B cell (primary cell): Measurements from ENCODE around the gene ADGRD2. TPM values are rescaled to one million over a fixed set of nuclear protein-coding genes. Genes with fewer than 3 reads are reported as not detected.

Experiments used
- ATAC-seq: fragments of 200-7000 bp; cut with Tn5 transposase; one replicate; pipeline ENCODE4 v1.10.0; 2021; ENCODE audit warnings: low read depth, mild to moderate bottlenecking, moderate number of reproducible peaks, moderate library complexity
- CTCF ChIA-PET: fragments of 350-600 bp; sonication (Branson Sonifier 250); formaldehyde crosslinking; loops from one replicate; lab custom pipeline; 2021; ENCODE audit warnings: antibody characterized with exemption, inconsistent platforms; lab: Charles Lee
- POLR2A ChIA-PET: fragments of 350-600 bp; sonication (Branson Sonifier 250); formaldehyde crosslinking; loops from one replicate; lab custom pipeline; 2021; ENCODE audit warnings: antibody characterized with exemption; lab: Charles Lee
- DNase-seq: peaks from one replicate; pipeline ENCODE4 v3.0.0; 2013
- H2AFZ ChIP-seq: 2 replicates; pipeline ENCODE4 v1.6.1; 2012; ENCODE audit warnings: mild to moderate bottlenecking, low read depth, low read length; ENCODE audit not compliant: insufficient read depth, poor library complexity, severe bottlenecking
- H3K27ac ChIP-seq, 2 donors: 1 replicate in 1 of 2; 2 replicates in 1 of 2; pipeline ENCODE4 v1.5.1; 2012 to 2013; ENCODE audit warnings: low read length in 2 of 2, mild to moderate bottlenecking in 2 of 2, moderate library complexity in 1 of 2
- H3K27me3 ChIP-seq, 4 experiments: fragments of 200-600 bp in 1 of 4; sonication (generic) in 1 of 4; replicated peaks in 1 of 4; 1 replicate in 2 of 4; 2 replicates in 2 of 4; pipeline versions ENCODE4 v1.6.1 to v1.7.0; 2013 to 2016; ENCODE audit warnings: low read length in 3 of 4, mild to moderate bottlenecking in 2 of 4, mixed read lengths in 1 of 4, moderate library complexity in 1 of 4; ENCODE audit not compliant: insufficient read depth in 4 of 4, control insufficient read depth in 3 of 4; ENCODE audit errors: control extremely low read depth in 1 of 4
- H3K36me3 ChIP-seq, 2 experiments: replicated peaks in 1 of 2; 1 replicate in 1 of 2; 2 replicates in 1 of 2; pipeline versions ENCODE4 v1.6.1 to v1.7.1; 2013; ENCODE audit warnings: low read length in 1 of 2; ENCODE audit not compliant: insufficient read depth in 2 of 2, control insufficient read depth in 1 of 2; ENCODE audit errors: control extremely low read depth in 1 of 2, extremely low read depth in 1 of 2
- H3K4me1 ChIP-seq, 2 donors: fragments of 200-600 bp in 1 of 2; sonication (generic) in 1 of 2; 1 replicate in 1 of 2; 2 replicates in 1 of 2; pipeline versions ENCODE4 v1.5.1 to v1.6.1; 2013 to 2017; ENCODE audit warnings: low read length in 2 of 2; ENCODE audit not compliant: control insufficient read depth in 2 of 2, insufficient read depth in 2 of 2
- H3K4me2 ChIP-seq: replicated peaks from 2 replicates; pipeline ENCODE3; 2012; ENCODE audit warnings: mild to moderate bottlenecking, low read depth, low read length; ENCODE audit not compliant: poor library complexity, severe bottlenecking
- H3K4me3 ChIP-seq, 5 experiments: fragments of 200-600 bp in 1 of 5; sonication (generic) in 1 of 5; 1 replicate in 3 of 5; 2 replicates in 2 of 5; pipeline versions ENCODE4 v1.5.1 to v1.7.0; 2011 to 2016; ENCODE audit warnings: low read length in 4 of 5, mild to moderate bottlenecking in 4 of 5, low read depth in 2 of 5, control low read depth in 1 of 5, moderate library complexity in 1 of 5; ENCODE audit not compliant: insufficient read depth in 1 of 5; ENCODE audit errors: control extremely low read depth in 1 of 5, extremely low read depth in 1 of 5
- H3K79me2 ChIP-seq: fragments of 200-600 bp; sonication (generic); one replicate; pipeline ENCODE4 v1.6.0; 2016; ENCODE audit warnings: low read length; ENCODE audit not compliant: control insufficient read depth, insufficient read depth
- H3K9ac ChIP-seq: fragments of 200-600 bp; sonication (generic); 2 replicates; pipeline ENCODE4 v1.6.1; 2017; ENCODE audit warnings: mild to moderate bottlenecking, low read length, moderate library complexity
- H3K9me3 ChIP-seq, 3 donors: one replicate each; pipeline versions ENCODE4 v1.6.1 to v1.7.1; 2013; ENCODE audit warnings: low read length in 2 of 3; ENCODE audit not compliant: control insufficient read depth in 2 of 3, insufficient read depth in 1 of 3; ENCODE audit errors: control extremely low read depth in 1 of 3
- H4K20me1 ChIP-seq: 2 replicates; pipeline ENCODE4 v1.6.0; 2012; ENCODE audit warnings: mild to moderate bottlenecking, low read length; ENCODE audit not compliant: insufficient read depth, control insufficient read depth, poor library complexity, severe bottlenecking
- H3K27ac Mint-ChIP-seq: one replicate; pipeline ENCODE4 v1.8.0; 2021; ENCODE audit warnings: mixed read lengths
- H3K27me3 Mint-ChIP-seq: one replicate; pipeline ENCODE4 v1.8.0; 2021; ENCODE audit warnings: mixed read lengths
- H3K4me1 Mint-ChIP-seq: one replicate; pipeline ENCODE4 v1.8.0; 2021; ENCODE audit warnings: mixed read lengths
- H3K4me3 Mint-ChIP-seq: one replicate; pipeline ENCODE4 v1.8.0; 2021; ENCODE audit warnings: mixed read lengths
- H3K9me3 Mint-ChIP-seq: one replicate; pipeline ENCODE4 v1.8.0; 2022; ENCODE audit warnings: mixed read lengths; ENCODE audit not compliant: insufficient read depth
- CTCF ChIP-seq: fragments of 200-600 bp; IDR thresholded peaks from one replicate; pipeline ENCODE4 v1.8.0; 2022; ENCODE audit warnings: antibody characterized with exemption, mild to moderate bottlenecking
- EZH2 ChIP-seq: IDR thresholded peaks from 2 replicates; pipeline ENCODE4 v1.6.1; 2012; ENCODE audit warnings: borderline replicate concordance, low read depth, mild to moderate bottlenecking, moderate library complexity, low read length; ENCODE audit not compliant: insufficient read depth, poor library complexity, severe bottlenecking
- WGBS: methylation state at CpG from one replicate; pipeline ENCODE4 v1.1.5; 2013; ENCODE audit warnings: missing lambda C conversion rate; ENCODE audit not compliant: insufficient coverage; 5-methylcytosine and 5-hydroxymethylcytosine counted together
- intact Hi-C: fragments of 100-400 bp; cut with micrococcal nuclease; formaldehyde crosslinking; loops from one replicate; pipeline ENCODE4 v1.10.0; 2022
- polyA plus RNA-seq: library from polyadenylated mRNA; depleted of rRNA; stranded (reverse); fragments of >200 nt; gene quantifications from 2 replicates; pipeline ENCODE4 v1.2.3, GENCODE V29; 2012
- total RNA-seq, 2 donors: library from RNA; stranded (reverse); fragments of 120-200 nt in 1 of 2; gene quantifications; 1 replicate in 1 of 2; 2 replicates in 1 of 2; pipeline versions ENCODE4 v1.2.3 to v1.2.4, GENCODE V29; 2013 to 2022

Gene ADGRD2
- total and polyA plus RNA-seq, 2 donors (not counting 1 experiment from before 2014, with no cell fraction given), result not detected

- Histone ChIP-seq H3K27ac (no peak overlapping the region), H4K20me1 (no peaks in the 10 kb centered on the region), H3K36me3 (no peaks in the 10 kb centered on the region), H2AFZ (no peak overlapping the region), H3K79me2 (no peaks in the 10 kb centered on the region), H3K4me2 (no peak overlapping the region), H3K4me3 (no peak overlapping the region), H3K9me3 (peaks cover 0 to 23% (median 7%) of the 10 kb centered on the region in 3 donors), H3K27me3 (peaks cover 0 to 10% (median 0%) of the 10 kb centered on the region in 4 experiments), H3K4me1 (no peaks in the 10 kb centered on the region), H3K9ac (no peak overlapping the region)
- 94% methylated on average over 9 of the region's 9 CpGs for WGBS
- ATAC-seq, result no peak
- CTCF ChIA-PET, result no interaction called here
- no peak for DNase-seq
- Mint-ChIP-seq H3K4me3 (no peak overlapping the region), H3K27ac (no peak overlapping the region), H3K4me1 (no peaks in the 10 kb centered on the region), H3K9me3 (peaks cover 3% of the 10 kb centered on the region), H3K27me3 (peaks cover 24% of the 10 kb centered on the region)
- POLR2A ChIA-PET, result no interaction called here
- intact Hi-C loops, result no loop called here
- TF ChIP-seq CTCF, result no peak
- TF ChIP-seq EZH2, result no peak
Measured at GRCh38 chr9:124438091-124438490, 12.2 kb upstream of the ADGRD2 start.

- no peaks in the 10 kb centered on the region for H3K36me3 ChIP-seq
- H2AFZ ChIP-seq, result no peak overlapping the region
- peaks cover 3% of the 10 kb centered on the region for H3K9me3 Mint-ChIP-seq
- no peaks in the 10 kb centered on the region for H3K4me1 ChIP-seq
- no peak overlapping the region for H3K27ac Mint-ChIP-seq
- no peak overlapping the region for H3K4me2 ChIP-seq
- peaks cover 31% of the 10 kb centered on the region for H3K27me3 Mint-ChIP-seq
- ChIA-PET CTCF (interaction anchor here (0.6 to 1.0 kb wide), 2 partner anchors 8 to 506 kb away, joined by 3 read pairs; no protein-coding TSS in a partner anchor), POLR2A (no interaction called here)
- H3K9ac ChIP-seq, result no peak overlapping the region
- H4K20me1 ChIP-seq, result no peaks in the 10 kb centered on the region
- H3K79me2 ChIP-seq, result no peaks in the 10 kb centered on the region
- H3K27ac ChIP-seq, result no peak overlapping the region
- ATAC-seq (no peak), DNase-seq (no peak)
- intact Hi-C loops, result no loop called here
- H3K4me1 Mint-ChIP-seq, result no peaks in the 10 kb centered on the region
- H3K4me3 ChIP-seq, result no peak overlapping the region
- H3K4me3 Mint-ChIP-seq, result no peak overlapping the region
- H3K27me3 ChIP-seq, result peaks cover 0 to 10% (median 0%) of the 10 kb centered on the region in 4 experiments
- WGBS, result no CpG with 5 or more reads among the region's 1 CpG
- no peak for TF ChIP-seq CTCF
- TF ChIP-seq EZH2, result no peak
- peaks cover 0 to 23% (median 7%) of the 10 kb centered on the region in 3 donors for H3K9me3 ChIP-seq
Measured at GRCh38 chr9:124439086-124439485, 11.2 kb upstream of the ADGRD2 start.
